Tibial nerve (tissue), 3 donors: Measurements from ENCODE around the gene CTNNAL1.

Experiments
- POLR2A ChIP-seq, 2 donors: fragments of 450-650 bp; IDR thresholded peaks; one replicate each; pipeline ENCODE4 v1.6.1; 2017; ENCODE audit warnings: antibody characterized with exemption in 2 of 2, mild to moderate bottlenecking in 2 of 2, moderate library complexity in 2 of 2
- TF ChIP-seq, protein P1 (sequence below), 5 experiments: fragments of 200-600 bp in 3 of 5; fragments of 450-650 bp in 2 of 5; sonication (generic) in 3 of 5; IDR thresholded peaks; one replicate each; pipeline ENCODE4 v1.5.1; 2016 to 2019; ENCODE audit warnings: antibody characterized with exemption in 5 of 5, mild to moderate bottlenecking in 3 of 5, moderate library complexity in 2 of 5

GRCh38 chr9:109017061-109017460, 3.8 kb upstream of the CTNNAL1 start:
- TF ChIP-seq, protein P1, sequence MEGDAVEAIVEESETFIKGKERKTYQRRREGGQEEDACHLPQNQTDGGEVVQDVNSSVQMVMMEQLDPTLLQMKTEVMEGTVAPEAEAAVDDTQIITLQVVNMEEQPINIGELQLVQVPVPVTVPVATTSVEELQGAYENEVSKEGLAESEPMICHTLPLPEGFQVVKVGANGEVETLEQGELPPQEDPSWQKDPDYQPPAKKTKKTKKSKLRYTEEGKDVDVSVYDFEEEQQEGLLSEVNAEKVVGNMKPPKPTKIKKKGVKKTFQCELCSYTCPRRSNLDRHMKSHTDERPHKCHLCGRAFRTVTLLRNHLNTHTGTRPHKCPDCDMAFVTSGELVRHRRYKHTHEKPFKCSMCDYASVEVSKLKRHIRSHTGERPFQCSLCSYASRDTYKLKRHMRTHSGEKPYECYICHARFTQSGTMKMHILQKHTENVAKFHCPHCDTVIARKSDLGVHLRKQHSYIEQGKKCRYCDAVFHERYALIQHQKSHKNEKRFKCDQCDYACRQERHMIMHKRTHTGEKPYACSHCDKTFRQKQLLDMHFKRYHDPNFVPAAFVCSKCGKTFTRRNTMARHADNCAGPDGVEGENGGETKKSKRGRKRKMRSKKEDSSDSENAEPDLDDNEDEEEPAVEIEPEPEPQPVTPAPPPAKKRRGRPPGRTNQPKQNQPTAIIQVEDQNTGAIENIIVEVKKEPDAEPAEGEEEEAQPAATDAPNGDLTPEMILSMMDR (IDR thresholded peaks at IDR 0.05) = no peak
- TF ChIP-seq POLR2A (IDR thresholded peaks at IDR 0.05) = no peak
